HG02759 (cell line): ENCODE measurements around the gene PKMYT1.
A peak's percentile ranks its signal among the peaks of the same experiment; 100 is the strongest.

Experiments
- ATAC-seq: cut with Tn5 transposase; IDR thresholded peaks from one replicate; pipeline ENCODE4 v1.9.1; 2021; ENCODE audit warnings: mild to moderate bottlenecking, moderate library complexity; ENCODE audit not compliant: unreplicated experiment

The PKMYT1 gene

DNA sequence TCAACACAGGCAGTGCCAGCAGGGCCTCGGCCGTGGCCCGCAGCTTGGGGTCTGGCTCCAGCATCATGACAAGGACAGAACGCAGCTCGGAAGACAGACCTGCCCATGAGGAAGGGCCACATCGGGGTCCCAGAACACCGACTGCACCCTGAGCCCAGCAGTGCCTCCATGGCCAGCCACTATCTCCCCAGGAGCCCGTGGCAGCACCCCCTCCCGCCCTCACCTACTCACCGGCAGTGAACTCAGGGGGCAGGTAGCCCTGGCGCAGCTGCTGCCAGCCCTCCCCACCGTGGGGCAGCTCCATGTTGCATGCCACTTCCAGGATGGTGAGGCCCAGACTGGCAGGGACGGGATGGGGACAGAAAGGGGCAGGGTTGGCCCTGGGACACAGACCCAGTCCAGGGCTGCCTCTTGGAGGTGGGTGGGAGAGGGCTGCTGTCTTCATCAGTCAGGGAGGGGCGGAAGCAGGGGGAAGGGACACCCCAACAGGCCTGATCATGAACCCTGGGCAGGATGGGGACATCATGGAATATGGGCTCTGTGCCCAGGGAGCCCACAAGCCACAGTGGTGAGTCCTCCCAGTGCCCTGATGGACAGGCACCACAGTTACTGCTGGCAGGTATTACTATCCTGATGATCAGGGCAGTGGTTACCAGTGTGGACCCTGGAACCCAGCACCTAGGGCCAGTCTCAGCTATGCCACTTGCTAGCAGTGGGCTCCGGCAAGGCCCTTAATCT, 5.8 kb downstream of the PKMYT1 start:
- ATAC-seq = no peak

DNA sequence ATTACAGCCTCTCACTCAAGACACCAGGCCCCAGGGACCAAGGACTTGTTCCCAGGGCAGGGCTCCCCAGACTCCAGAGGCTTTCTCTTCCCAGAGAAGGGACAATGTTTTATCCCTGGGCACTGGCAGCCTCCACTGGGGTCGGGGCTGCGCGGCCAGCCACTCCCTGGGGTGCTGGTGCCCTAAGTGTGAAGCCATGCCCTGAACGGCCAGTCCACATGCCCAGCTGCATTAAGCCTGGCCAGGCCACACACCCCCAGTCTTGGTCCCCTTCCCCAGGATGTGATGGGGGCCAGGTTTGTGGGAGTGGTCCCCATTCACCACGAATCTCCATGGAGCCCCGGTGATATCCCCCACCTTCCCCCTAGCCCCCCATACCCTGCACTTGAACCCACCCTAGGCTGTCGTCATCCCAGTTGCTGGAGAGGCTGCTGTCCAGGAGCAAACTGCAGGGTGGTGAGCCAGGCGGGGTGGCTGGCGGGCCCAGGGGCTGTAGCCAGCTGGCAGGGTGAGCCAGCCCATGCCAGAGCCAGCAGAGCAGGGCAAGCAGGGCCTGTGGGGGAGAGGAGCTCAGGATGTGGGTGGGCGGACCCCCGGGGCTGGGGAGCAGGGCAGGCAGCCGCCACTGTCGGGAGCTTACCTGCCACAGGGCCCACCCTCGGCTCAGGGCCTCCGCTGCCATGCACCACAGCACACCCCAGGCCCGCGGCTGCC, 6.5 kb downstream of the PKMYT1 start:
- ATAC-seq = no peak

DNA sequence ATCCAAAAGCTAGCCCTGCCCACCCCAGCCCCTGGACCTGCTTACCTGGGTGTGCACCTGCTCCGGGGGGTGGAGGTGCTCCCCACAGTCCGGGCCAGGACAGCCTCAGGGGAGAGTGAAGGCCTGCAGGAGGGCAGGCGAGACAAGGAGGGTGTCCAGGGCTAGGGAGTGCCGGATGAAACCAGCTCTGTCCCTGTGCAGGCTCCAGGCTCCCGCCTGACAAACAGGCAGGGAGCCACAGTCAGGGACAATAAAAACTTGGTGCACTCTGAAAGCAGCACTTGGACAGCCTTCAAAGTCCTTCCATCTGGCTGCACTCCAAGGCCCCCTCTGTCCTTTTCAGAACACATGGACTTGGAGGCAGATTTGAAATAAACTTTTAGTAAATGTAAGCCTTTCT, 7.2 kb downstream of the PKMYT1 start:
- no peak for ATAC-seq

DNA sequence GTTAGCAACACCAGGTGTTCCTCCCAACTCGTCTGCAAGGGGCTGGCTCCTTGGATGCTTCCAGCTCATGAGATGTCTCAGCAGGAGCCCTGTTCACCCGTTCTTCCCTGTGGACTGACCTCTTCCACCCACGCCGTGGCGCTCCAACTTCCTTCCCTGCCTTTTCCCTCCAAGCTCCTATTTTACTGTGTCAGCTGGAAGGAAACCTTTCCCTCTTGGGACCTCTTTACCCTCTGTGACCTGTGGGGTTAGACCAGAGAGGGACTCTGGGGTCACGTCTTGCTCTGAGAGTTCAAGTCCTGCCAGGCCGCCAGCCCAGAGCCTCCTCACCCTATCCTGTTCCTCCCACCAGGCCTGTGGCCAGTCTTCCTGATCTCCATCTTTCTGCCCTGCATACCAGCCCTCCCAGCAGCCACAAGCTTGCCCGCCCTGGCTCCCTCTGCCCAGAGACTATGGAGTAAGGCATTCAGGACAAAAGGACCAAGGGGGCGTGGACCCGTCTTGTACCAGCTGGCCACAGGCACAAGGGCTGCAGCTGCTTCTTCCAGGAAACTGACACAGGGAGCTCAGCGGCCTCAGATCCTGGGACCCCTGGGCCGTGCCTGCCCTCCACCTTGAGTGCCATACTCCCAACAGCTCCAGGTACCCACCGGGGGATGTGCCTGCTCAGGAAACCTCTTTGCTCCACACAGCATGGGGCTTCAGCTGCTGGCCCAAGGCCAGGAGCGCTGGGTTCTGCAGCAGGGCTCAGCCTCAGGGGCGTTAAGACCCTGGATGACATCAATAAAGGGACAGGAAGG, 8.1 kb downstream of the PKMYT1 start:
- ATAC-seq = no peak

DNA sequence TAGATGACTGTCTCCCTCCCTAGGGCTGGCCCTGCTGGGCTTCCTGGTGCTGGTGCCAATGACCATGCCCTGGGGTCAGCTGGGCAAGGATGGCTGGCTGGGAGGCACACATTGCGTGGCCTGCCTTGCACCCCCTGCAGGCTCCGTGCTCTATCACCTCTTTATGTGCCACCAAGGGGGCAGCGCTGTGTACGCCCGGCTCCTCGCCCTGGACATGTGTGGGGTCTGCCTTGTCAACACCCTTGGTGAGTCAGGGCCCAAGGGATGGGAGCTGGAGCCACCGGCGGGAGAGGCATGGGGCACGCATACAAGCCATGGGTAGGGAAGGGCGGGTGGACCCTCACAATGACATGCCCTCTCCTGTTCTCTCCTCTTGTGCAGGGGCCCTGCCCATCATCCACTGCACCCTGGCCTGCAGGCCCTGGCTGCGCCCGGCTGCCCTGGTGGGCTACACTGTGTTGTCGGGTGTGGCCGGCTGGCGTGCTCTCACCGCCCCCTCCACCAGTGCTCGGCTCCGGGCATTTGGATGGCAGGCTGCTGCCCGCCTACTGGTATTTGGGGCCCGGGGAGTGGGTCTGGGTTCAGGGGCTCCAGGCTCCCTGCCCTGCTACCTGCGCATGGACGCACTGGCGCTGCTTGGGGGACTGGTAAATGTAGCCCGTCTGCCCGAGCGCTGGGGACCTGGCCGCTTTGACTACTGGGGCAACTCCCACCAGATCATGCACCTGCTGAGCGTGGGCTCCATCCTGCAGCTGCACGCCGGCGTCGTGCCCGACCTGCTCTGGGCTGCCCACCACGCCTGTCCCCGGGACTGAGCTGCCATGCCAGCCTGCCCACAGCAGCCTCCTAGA, 8.9 kb downstream of the PKMYT1 start:
- ATAC-seq = no peak

DNA sequence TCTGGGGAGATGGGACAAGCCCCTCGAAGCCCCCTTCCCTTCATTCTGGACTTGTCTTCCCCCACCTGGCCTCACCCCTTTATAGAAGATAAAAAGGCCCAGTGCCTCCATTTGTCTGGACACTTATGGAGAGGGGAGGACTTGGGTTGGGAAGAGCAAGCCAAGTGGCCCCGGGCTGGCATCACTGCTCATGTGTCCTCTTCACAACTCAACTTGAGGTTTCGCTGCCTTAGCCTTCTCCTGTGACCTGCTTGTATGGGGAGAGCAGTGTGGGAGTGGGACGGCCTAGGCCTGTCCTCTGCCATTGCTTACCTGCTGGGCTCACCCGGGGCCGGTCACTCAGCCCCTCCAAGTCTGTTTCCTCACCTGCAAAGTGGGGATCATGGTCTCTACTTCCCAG, 9.7 kb downstream of the PKMYT1 start:
- ATAC-seq = no peak

DNA sequence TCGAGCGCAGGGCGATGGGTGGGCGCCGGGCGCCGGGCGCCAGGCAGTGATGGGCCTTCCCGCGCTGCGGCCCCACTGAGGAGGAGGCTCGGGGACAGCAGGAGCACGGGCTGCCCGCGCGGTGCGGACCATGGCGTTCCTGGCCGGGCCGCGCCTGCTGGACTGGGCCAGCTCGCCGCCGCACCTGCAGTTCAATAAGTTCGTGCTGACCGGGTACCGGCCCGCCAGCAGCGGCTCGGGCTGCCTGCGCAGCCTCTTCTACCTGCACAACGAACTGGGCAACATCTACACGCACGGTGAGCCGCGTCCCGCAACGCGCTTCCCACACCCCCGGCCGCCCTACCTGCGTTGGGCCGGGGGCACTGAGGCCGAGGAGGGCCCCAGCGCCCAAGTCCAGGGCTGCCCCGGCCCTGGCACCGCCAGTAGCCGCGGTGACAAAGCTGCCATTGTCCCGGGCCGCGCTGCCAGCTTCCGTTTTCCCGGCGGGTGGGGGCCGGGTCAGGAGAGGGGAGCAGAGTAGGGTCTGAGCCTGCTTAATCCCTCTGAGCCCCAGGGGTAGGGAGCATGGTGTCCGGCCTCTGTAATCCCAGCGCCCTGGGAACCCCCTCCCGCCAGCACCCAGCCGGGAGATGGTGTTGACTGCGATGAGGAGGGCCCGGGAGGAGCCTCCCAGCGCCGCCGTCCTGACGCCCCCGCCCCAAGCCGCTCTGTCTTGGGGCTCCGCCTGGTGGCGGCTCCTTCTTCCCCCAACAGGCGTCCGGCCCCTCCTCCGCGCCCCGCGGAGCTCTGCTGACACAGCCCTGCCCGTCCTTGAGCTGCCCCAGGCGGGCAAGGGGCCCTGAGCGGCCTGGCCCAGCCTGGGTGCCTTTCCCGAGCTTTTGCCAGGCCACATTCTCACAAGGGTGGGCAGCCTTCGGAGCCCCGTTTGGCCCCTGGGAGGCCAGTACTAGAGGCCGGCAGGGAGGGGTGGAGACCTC, 10.4 kb downstream of the PKMYT1 start:
- peak; percentile 41 for ATAC-seq

DNA sequence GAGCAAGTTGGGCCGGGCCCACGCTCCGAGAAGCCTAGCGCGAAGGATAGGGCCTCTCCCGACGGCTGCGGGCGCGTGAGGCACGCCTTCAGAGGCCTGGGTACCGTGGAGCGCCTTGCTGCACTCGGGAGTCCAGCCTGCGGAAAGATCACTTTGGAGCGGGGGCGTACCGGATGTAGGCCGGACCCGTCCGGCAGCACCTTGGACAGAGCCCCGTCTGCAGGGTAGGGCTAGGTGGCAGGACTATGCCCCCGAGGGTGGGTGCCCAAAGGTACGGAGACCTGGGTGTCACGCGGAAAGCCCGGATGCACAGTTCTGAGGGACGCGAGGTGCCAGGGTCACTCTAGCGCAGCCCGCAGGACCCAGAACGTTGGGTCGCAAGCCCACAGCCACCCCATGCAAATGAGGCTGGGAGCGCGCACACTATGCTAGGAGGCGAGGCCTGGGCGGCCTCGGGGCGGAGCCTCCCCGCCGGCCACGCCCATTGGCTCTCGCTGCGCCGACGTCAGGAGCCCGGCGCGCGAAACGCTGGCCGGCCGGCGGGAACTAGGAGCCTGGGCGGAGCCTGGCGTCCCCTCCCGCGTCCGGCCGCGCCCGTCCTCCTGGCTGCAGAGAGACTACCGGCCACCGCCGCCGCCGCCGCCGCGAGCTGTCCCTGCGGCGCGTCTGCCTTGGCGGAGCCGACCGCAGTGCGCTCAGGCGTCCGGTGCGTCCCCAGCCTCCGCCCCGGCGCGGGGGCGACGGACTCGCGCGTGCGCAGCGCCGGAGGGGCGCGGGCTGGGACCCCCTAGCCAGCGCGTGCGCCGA, 11.3 kb downstream of the PKMYT1 start, which contains the start of gene PAQR4:
Gene PAQR4, plus strand, starts transcription at position 611 of the 807 bp plus-strand sequence. CDS start 327 bp downstream, outside the sequence.
- peak; percentile 74 for ATAC-seq

DNA sequence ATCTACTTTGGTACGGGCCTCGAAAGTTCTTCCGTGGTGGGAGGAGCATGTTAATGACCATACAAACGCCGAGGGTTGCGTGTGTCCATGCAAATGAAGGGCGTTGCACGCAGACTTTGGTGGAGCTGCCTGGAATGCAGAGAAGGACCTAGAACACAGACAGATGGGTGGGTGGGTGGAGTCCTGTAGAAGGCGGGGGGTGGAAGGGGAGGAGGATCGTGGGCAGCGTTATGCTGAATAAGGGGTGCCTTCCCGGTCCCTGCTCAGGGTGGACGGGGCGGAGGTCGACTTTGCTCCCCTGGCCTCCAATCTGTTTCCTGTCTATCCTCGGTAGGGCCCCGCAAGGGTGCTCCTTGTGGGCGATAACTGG, 11.9 kb downstream of the PKMYT1 start:
- ATAC-seq = no peak

DNA sequence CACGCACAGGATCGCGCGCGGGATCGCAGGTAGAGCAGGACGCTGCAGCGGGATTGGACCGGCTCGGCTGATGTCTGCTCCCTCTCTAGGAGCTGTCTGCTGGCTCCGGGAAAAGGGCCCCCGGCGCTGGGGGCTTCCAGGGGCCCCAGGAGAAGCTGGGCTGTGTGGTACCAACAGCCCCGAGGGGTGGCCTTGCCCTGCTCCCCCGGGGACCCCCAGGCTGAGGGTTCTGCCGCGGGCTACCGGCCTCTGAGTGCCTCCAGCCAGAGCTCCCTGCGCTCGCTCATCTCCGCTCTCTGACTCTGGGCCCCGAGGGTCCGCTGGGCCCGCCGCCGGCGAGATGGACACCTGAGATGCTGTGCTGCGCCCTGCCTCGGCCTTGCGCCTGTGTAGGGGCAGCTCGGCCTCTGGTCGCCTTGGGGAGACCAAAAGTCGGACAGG, 12.5 kb downstream of the PKMYT1 start:
- ATAC-seq = no peak

DNA sequence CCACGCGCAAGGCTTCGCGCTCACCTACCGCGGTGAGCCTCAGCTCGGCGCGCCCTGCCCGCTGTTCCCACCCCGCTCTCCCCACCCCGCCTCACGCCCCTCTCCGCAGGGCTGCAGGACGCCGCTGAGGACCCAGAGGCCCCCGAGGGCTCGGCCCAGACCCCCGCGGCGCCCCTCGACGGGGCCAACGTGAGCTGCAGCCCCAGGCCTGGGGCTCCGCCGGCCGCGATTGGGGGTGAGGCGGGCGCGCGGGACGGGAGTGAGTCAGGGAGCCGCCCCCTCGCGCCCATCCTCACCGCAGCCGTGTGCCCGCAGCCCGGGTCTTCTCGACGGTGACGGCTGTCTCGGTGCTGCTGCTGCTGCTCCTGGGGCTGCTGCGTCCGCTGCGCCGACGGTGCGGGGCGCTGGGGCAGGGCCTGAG, 13.0 kb downstream of the PKMYT1 start:
- no peak for ATAC-seq

DNA sequence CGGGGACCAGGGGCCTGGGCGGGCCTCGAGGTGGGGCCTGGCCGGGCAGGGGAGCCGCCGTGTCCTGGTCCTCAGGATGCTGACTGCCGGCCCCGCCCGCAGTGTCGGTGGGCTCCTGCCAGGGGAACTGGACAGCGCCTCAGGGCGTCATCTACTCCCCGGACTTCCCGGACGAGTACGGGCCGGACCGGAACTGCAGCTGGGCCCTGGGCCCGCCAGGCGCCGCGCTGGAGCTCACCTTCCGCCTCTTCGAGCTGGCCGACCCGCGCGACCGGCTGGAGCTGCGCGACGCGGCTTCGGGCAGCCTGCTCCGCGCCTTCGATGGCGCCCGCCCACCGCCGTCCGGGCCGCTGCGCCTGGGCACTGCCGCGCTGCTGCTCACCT, 13.4 kb downstream of the PKMYT1 start:
- ATAC-seq = no peak

DNA sequence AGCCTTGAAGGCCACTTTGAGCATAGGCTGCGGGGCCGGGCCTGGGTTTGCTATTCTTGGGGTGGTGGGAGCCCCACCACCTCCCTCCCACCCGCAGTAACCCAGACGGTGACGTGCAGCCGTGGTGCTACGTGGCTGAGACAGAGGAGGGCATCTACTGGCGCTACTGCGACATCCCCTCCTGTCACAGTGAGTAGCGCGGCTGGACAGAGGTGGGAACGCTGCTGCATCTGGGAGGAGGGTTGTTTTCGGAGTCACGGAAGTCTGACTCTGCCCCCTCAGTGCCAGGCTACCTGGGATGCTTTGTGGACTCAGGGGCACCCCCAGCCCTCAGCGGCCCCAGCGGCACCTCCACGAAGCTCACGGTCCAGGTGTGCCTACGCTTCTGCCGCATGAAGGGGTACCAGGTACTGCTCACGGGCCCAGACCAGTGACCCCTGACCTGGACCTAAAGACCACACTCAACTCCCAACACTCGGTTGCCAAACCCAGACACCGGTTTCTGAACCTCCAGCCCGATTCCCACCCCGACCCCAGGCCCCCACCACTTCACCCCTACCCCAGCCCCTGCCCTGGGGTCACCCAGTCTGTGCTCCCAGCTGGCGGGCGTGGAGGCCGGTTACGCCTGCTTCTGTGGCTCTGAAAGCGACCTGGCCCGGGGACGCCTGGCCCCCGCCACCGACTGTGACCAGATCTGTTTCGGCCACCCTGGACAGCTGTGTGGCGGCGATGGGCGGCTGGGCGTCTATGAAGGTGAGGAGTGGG, 14.0 kb downstream of the PKMYT1 start:
- no peak for ATAC-seq

DNA sequence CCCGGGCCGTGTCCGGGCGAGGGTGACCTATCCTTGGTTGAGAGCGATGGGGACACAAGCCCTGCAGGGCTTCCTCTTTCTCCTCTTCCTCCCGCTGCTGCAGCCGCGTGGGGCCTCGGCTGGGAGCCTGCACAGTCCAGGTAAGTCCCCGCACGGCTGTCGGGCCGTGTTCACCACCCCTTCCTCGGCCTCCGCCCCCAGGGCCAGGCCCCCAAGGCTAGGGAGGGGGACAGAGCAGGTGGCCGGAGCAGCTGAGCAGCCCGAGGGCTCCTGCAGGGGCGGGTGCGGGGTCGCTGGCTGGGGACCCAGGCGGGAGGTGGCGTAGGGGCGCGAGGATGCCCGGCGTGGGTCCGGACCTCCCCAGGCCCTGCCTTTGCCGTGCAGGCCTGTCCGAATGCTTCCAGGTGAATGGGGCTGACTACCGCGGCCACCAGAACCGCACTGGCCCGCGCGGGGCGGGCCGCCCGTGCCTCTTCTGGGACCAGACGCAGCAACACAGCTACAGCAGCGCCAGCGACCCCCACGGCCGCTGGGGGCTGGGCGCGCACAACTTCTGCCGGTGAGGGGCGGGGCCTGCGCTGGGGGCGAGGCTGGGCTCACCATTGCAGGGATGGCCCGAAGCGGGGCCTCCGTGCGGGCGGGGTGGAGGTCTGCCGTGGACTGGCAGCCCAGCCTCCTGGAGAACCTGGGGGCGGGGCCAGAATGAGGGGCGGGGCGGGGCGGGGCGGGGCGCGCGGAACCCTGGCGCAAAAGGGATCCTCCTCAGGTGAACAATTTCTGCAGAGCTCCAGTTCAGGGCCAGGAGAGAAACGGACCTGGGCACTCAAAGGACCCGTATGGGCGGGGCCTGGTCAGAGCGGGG, 15.5 kb downstream of the PKMYT1 start:
- ATAC-seq = no peak

DNA sequence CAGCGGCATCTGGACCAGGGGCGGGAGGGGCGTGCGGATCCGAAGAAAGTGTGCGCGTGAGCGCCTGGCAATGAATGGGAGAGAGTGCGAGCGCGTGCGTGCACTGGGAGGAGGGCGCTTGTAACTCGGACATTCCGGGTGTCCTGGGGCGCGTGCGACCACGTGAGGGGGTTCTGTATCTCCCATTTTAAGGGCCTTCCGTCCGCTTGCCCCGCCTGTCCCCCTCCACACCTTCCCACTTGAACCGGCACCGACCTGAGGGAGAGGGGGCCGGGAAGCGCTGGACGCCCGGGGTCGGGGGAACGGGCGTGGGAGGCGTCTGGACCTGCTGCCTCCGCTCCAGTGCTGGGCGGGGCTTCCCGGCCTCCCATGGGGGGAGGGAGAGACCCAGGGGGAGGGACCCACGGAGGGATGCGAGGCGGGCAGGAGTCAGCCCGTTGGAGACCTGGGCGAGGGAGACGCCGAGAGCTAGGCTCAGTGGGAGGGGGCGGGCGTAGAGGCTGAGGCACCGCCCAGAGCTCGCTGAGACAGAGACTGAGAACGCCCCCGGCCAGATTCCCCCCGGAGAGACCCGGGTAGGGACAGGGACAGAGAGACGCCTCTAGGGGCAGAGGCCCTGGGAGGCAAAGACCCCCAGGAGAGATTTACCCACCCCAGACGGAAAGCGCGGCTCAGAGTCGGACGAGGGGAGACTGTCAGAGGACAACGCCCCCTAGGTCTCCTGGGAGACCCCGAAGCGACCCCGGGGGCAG, 16.3 kb downstream of the PKMYT1 start, which contains the start of gene KREMEN2:
Gene KREMEN2, plus strand, starts transcription at position 553 of the 752 bp plus-strand sequence. CDS start 246 bp downstream, outside the sequence.
- ATAC-seq = no peak

DNA sequence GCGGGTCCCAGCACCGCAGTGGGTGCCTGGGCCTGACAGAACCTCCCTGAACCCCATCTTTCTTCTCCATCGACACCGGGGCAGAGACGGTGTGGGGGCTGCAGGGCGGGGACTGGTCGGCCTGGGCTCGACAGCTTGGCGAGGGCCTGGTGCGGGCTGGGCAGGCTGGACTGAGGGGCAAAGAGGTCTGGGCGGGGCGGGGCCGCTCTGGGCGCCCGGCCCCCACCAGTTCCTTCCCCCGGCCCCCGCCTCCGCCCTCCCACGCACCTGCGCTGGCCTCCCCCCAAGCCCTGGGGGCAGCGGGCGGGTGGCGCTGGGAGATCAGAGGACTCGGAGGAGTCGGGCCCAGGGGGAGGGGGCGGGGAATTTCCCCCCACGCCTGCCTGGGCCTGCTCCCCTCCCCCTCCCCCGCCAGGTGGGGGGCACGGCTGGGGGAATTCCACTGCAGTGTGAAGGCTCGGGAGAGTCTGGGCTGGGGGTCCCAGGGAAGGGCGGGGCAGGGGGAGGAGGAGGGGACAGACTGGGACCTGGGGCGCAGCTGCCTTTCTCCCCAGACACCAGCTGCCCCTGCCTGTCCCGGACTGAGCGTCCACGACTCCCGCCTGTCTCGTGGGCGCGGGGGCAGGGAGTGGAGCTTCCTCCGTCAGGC, 17.0 kb downstream of the PKMYT1 start:
- no peak for ATAC-seq
